Upper lobe of right lung (tissue), 1 donor: ENCODE measurements around the gene ARPC1A. TPM values are rescaled to one million over a fixed set of nuclear protein-coding genes. Genes with fewer than 3 reads are reported as not detected.
A peak's percentile ranks its signal among the peaks of the same experiment; 100 is the strongest.
"Not testable (repeated sequence)": the region's sequence is repeated elsewhere in the genome, so short reads cannot be mapped to it uniquely, and the experiment has no call there.

Experiments
- ATAC-seq: fragments of 200-7000 bp; cut with Tn5 transposase; one replicate; pipeline ENCODE4 v1.9.1; 2020; ENCODE audit warnings: mild to moderate bottlenecking, moderate library complexity
- DNase-seq: peaks from one replicate; pipeline ENCODE4 v3.0.0-alpha.2; 2020
- H3K27ac ChIP-seq: fragments of 200-600 bp; one replicate; pipeline ENCODE4 v1.8.0; 2022
- H3K27me3 ChIP-seq: fragments of 200-600 bp; one replicate; pipeline ENCODE4 v1.8.0; 2022; ENCODE audit warnings: mild to moderate bottlenecking
- H3K36me3 ChIP-seq: fragments of 200-600 bp; one replicate; pipeline ENCODE4 v1.8.0; 2022
- H3K4me1 ChIP-seq: fragments of 200-600 bp; one replicate; pipeline ENCODE4 v1.8.0; 2022
- H3K4me3 ChIP-seq: fragments of 200-600 bp; one replicate; pipeline ENCODE4 v1.8.0; 2022; ENCODE audit warnings: mild to moderate bottlenecking
- H3K9me3 ChIP-seq: fragments of 200-600 bp; one replicate; pipeline ENCODE4 v1.8.0; 2022
- CTCF ChIP-seq: fragments of 200-600 bp; IDR thresholded peaks from one replicate; pipeline ENCODE4 v1.8.0; 2022; ENCODE audit warnings: antibody characterized with exemption
- intact Hi-C: fragments of 100-400 bp; cut with DNase I; formaldehyde crosslinking; loops from one replicate; pipeline ENCODE4 v1.11.0; 2022
- total RNA-seq: library from RNA; stranded (reverse); fragmentation: NEBNext Ultra II Directional; extraction: Animal tissue kit (Norgen Biotek cat#: 25700); gene quantifications from one replicate; pipeline ENCODE4 v1.2.1, GENCODE V29; 2021
- donor health status: DM: no; HTN: yes; CAD: no; lungs with severe emphysema.

Gene ARPC1A
- total RNA-seq, 1 donor from 2014 or later: 137 TPM

- ATAC-seq (no peak), DNase-seq (no peak)
- no peaks in the 10 kb centered on the region for H3K27me3 ChIP-seq
- H3K27ac ChIP-seq: peak overlapping the region; percentile 89
- no peak for TF ChIP-seq CTCF
- intact Hi-C loops: no loop called here
- peaks cover 34% of the 10 kb centered on the region for H3K4me1 ChIP-seq
- H3K4me3 ChIP-seq: peak overlapping the region; percentile 96
- no peaks in the 10 kb centered on the region for H3K9me3 ChIP-seq
- H3K36me3 ChIP-seq: no peaks in the 10 kb centered on the region
Measured at GRCh38 chr7:99325001-99325493, 651 bp upstream of the ARPC1A start.

GRCh38 chr7:99326408-99326782, 697 bp downstream of the ARPC1A start:
- Histone ChIP-seq H3K4me1 (peaks cover 42% of the 10 kb centered on the region), H3K27ac (peak overlapping the region; percentile 89), H3K9me3 (no peaks in the 10 kb centered on the region), H3K27me3 (no peaks in the 10 kb centered on the region), H3K36me3 (no peaks in the 10 kb centered on the region), H3K4me3 (peak overlapping the region; percentile 96)
- ATAC-seq (no peak), DNase-seq (no peak)
- no peak for TF ChIP-seq CTCF
- intact Hi-C loops: no loop called here

GRCh38 chr7:99330314-99330961, 4.7 kb downstream of the ARPC1A start:
- H3K27me3 ChIP-seq, H3K4me3 ChIP-seq, H3K27ac ChIP-seq, DNase-seq, H3K9me3 ChIP-seq, intact Hi-C loops: not testable (repeated sequence)
- peaks cover 29% of the 10 kb centered on the region for H3K36me3 ChIP-seq
- peak; percentile 44 for ATAC-seq
- H3K4me1 ChIP-seq: peaks cover 36% of the 10 kb centered on the region

GRCh38 chr7:99331002-99331401, 5.3 kb downstream of the ARPC1A start:
- H3K9me3 ChIP-seq: no peaks in the 10 kb centered on the region
- peaks cover 35% of the 10 kb centered on the region for H3K36me3 ChIP-seq
- no peak for ATAC-seq
- H3K4me1 ChIP-seq: peaks cover 36% of the 10 kb centered on the region
- intact Hi-C loops: no loop called here
- DNase-seq: no peak
- H3K27me3 ChIP-seq: no peaks in the 10 kb centered on the region
- H3K27ac ChIP-seq: no peak overlapping the region
- no peak for TF ChIP-seq CTCF
- H3K4me3 ChIP-seq: no peak overlapping the region

GRCh38 chr7:99339595-99339994, 13.9 kb downstream of the ARPC1A start:
- no peak for TF ChIP-seq CTCF
- H3K27me3 ChIP-seq: no peaks in the 10 kb centered on the region
- no peak overlapping the region for H3K4me3 ChIP-seq
- H3K9me3 ChIP-seq: no peaks in the 10 kb centered on the region
- no peak for ATAC-seq
- DNase-seq: no peak
- intact Hi-C loops: no loop called here
- H3K36me3 ChIP-seq: peaks cover 95% of the 10 kb centered on the region
- H3K4me1 ChIP-seq: no peaks in the 10 kb centered on the region
- no peak overlapping the region for H3K27ac ChIP-seq

- DNase-seq: no peak
- no peak for TF ChIP-seq CTCF
- Histone ChIP-seq H3K36me3 (peaks cover 93% of the 10 kb centered on the region), H3K27me3 (no peaks in the 10 kb centered on the region), H3K4me1 (no peaks in the 10 kb centered on the region), H3K9me3 (no peaks in the 10 kb centered on the region), H3K4me3 (no peak overlapping the region), H3K27ac (no peak overlapping the region)
- intact Hi-C loops: no loop called here
- ATAC-seq: no peak
Measured at GRCh38 chr7:99340659-99341058, 15.0 kb downstream of the ARPC1A start.
